HG03342 (cell line): ENCODE results near the gene CD4.
"Not testable (repeated sequence)": the region's sequence is repeated elsewhere in the genome, so short reads cannot be mapped to it uniquely, and the experiment has no call there.

Experiments used
- ATAC-seq: cut with Tn5 transposase; IDR thresholded peaks from one replicate; pipeline ENCODE4 v1.9.1; 2021; ENCODE audit warnings: mild to moderate bottlenecking, moderate library complexity; ENCODE audit not compliant: unreplicated experiment

Gene CD4

GRCh38 chr12:6788972-6789924 is at the start of gene CD4:
TSS of gene CD4 (plus strand) at chr12:6789528. CDS start at chr12:6800139, 10,611 bp downstream.
- ATAC-seq: no peak

DNA sequence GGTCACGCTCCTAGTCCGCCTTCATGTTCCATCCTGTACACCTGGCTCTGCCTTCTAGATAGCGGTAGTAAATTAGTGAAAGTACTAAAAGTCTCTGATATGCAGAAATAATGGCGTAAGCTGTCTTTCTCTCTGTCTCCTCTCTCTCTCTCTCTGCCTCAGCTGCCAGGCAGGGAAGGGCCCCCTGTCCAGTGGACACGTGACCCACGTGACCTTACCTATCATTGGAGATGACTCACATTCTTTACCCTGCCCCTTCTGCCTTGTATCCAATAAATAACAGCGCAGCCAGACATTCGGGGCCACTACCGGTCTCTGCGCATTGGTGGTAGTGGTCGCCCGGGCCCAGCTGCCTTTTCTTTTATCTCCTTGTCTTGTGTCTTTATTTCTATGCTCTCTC is 47.2 kb upstream of the CD4 start:
- ATAC-seq: not testable (repeated sequence)

- ATAC-seq: no peak
Measured at GRCh38 chr12:6742834-6743233, 46.5 kb upstream of the CD4 start.

DNA sequence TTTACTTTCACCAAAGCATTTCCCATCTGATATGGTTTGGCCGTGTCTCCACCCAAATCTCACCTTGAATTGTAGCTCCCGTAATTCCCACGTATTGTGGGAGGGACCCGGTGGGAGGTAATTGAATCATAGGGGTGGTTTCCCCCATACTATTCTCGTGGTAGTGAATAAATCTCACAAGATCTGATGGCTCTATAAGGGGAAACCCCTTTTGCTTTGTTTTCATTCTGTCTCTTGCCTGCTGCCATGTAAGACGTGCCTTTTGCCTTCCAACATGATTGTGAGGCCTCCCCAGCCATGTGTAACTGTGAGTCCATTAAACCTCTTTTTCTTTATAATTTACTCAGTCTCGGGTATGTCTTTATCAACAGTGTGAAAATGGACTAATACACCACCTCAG is 46.0 kb upstream of the CD4 start:
- not testable (repeated sequence) for ATAC-seq

GRCh38 chr12:6745741-6746525 is 43.4 kb upstream of the CD4 start:
- ATAC-seq: no peak

DNA sequence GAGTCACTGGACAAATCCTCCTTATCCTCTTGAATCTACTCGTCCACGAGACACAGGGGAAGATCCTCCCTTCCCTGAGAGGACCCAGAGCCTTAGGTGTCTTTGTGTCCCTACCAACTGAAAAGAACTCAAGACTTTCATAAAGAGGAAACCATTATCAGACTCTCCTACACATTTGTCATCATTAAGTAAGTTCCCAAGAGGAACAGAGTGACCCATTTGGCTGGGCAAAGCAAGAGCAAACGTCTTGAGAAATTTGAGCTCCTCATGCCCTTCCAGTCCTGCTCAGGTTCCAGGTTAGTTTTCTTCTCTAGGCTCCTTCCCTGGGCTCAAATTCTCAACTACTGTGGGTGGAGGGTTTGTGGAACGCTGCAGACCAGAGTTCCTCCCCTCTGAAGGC is 42.1 kb upstream of the CD4 start:
- ATAC-seq: no peak

DNA sequence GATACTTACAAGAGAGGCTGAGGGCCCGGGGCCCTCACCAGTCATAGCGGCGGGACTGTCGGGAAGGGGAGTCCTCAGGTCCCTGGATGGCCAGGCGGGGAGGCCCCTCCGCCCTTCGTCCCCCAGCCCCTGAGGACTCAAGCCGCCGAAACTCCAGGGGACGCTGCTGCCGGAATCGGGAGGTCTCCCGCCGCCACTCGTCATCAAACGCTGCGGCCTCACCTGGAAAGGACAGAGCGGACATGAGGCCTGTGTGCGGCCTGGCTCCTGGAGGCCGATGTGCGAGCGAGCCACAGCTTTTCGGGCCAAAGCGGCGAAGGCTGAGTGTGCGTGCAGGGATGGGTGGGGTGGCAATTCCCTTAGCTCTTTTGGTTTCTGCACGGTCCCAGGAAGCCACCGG is 40.6 kb upstream of the CD4 start:
- no peak for ATAC-seq

GRCh38 chr12:6750506-6750905 is 38.8 kb upstream of the CD4 start:
- no peak for ATAC-seq

GRCh38 chr12:6751767-6752166 is 37.6 kb upstream of the CD4 start:
- ATAC-seq: no peak

- ATAC-seq: no peak
Measured at GRCh38 chr12:6752167-6752920, 37.0 kb upstream of the CD4 start.

DNA sequence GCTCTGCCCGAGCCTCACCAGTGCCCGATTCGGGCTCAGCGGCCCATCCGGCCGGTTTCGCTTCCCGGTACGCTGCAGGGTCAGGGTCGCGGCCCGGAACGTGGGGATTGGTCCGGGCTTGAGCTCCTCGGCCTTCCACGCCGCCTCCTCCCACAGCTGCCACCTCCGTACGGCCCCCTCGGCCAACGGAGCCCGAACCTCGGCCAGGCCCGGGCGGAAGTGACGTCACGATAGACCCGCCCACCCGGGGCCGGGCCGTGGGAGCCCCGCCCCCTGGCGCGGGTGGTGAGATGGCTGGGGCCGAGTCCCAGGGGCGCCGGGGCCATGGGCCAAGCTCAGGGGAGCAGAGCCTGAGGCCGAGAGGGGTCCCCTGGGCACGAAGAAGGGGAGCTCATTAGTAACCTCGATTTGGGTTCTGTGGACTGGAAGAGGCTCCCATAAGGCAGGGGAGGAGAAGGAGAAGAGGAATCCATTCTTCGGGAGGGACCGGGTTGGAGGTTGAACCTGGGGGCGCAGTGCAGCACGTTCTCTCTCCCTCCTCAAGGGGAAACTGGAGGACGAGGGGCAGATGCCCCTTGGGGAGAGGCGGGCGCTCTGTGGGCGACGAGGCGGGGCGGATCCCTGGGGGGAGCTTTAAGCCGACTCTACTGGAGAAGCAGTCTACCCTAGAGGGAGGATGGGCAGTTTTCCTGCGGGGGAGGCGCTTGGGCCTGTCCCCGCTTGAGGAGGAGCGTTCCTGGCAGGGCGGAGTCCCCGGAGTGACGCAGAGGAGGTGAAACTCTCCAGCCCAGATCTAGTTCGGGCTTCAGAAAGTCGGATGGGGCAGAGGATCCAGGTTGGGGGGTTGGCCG is 36.2 kb upstream of the CD4 start, which contains the start of gene MLF2:
MLF2 (minus strand) TSS at position 221 of the 851 bp plus-strand sequence. CDS start 807 bp downstream, outside the sequence.
- peak; percentile 90 for ATAC-seq

GRCh38 chr12:6753772-6754356 is 35.5 kb upstream of the CD4 start:
- ATAC-seq: no peak

GRCh38 chr12:6754411-6754810 is 34.9 kb upstream of the CD4 start:
- no peak for ATAC-seq

GRCh38 chr12:6757028-6757690 is 32.2 kb upstream of the CD4 start:
- no peak for ATAC-seq

DNA sequence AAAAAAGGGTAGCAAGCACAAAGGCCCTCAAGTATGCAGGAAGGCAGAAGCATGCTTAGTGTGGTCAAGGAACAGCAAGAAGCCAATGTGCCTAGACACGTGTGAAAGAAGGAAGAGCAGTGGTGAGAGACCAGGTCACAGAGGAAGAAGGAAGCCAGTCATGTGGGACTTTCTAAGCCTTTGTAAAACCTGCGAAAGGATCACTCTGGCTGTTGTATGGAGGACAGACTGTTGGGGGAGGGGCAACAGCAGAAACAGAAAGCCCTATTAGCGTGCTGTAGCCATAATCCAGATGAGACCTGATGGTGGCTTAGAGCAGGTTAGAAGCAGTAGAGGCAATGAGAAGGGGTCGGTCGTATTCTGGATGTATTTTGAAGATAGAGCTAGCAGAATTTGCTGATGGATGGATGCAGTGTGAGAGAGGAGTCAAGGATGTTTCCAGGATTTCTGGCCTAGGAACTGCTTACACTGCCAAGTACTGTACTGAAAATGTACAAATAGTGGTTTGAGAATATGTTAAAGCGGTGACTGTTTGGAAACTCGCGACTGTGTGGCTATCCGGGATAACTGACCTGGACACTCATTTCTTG is 30.7 kb upstream of the CD4 start:
- ATAC-seq: no peak

DNA sequence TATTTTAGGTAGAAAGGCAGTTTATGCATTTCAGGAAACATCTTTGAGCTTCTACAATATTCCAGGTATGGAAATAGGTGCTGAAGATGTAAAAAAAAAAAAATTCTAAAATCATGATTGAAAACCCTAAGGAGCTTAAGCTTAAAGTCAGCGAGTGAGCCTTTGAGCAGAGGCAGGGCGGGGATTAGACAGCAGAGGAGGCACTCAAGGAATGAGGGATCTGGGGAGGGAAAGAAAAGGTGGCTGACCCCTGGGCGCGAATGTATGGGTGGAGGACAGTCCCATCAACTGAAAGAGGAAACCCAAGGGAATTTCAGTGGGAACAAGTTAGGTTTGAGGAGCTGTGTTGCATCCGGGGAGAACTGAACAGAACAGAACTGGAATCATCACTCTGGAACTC is 29.6 kb upstream of the CD4 start:
- no peak for ATAC-seq

- no peak for ATAC-seq
Measured at GRCh38 chr12:6763380-6763779, 25.9 kb upstream of the CD4 start.

- ATAC-seq: peak; percentile 80
Measured at GRCh38 chr12:6764011-6764828, 25.1 kb upstream of the CD4 start.
